Muscle layer of colon (tissue), 2 donors: Measurements from ENCODE around the gene PROSER3.

Source experiments
- H3K27ac ChIP-seq: one replicate; pipeline ENCODE4 v1.7.0; 2013; ENCODE audit warnings: low read depth, mild to moderate bottlenecking, low read length, moderate library complexity
- H3K27me3 ChIP-seq, 2 donors: one replicate each; pipeline ENCODE4 v1.7.0; 2013; ENCODE audit warnings: low read length in 2 of 2, mild to moderate bottlenecking in 2 of 2; ENCODE audit not compliant: insufficient read depth in 2 of 2, control insufficient read depth in 1 of 2
- H3K36me3 ChIP-seq: one replicate; pipeline ENCODE4 v1.7.0; 2013; ENCODE audit warnings: mild to moderate bottlenecking, low read length; ENCODE audit not compliant: insufficient read depth
- H3K4me1 ChIP-seq: one replicate; pipeline ENCODE4 v1.7.0; 2013; ENCODE audit warnings: mild to moderate bottlenecking, low read length; ENCODE audit not compliant: insufficient read depth
- H3K4me3 ChIP-seq, 2 donors: one replicate each; pipeline ENCODE4 v1.7.0; 2013; ENCODE audit warnings: low read length in 2 of 2, low read depth in 1 of 2, mild to moderate bottlenecking in 1 of 2, moderate library complexity in 1 of 2
- H3K9ac ChIP-seq: one replicate; pipeline ENCODE4 v1.7.0; 2013; ENCODE audit warnings: low read length
- H3K9me3 ChIP-seq: one replicate; pipeline ENCODE4 v1.7.0; 2013; ENCODE audit warnings: mild to moderate bottlenecking, low read length
- donor health status: abdominal sarcoma.
- donor health status: Adenocarcinoma of cecum.

The PROSER3 gene

DNA sequence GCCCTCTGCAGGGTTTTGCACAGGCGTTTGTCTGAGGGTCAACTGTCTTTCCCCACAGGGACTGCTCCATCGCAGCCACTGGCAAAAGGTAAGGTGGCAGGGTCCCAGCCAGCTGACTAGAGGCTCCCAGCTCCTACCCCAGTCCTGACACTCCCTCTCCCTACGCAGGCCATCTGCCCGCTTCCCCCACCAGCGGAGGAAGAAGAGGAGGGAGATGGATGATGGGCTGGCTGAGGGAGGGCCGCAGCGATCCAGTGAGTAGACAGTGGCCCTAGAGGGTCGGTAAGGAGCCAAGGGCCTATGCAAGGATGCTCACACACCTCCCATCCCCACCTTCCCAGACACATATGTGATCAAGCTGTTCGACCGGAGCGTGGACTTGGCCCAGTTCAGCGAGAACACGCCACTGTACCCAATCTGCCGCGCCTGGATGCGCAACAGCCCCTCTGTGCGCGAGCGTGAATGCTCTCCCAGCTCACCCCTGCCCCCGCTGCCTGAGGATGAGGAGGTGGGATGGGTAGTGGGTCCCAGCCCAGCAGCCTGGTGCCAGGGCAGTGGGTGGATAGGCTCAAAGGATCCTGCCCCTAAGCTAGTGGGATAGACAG is 5.1 kb upstream of the PROSER3 start:
- peaks cover 32% of the 10 kb centered on the region for H3K4me1 ChIP-seq

DNA sequence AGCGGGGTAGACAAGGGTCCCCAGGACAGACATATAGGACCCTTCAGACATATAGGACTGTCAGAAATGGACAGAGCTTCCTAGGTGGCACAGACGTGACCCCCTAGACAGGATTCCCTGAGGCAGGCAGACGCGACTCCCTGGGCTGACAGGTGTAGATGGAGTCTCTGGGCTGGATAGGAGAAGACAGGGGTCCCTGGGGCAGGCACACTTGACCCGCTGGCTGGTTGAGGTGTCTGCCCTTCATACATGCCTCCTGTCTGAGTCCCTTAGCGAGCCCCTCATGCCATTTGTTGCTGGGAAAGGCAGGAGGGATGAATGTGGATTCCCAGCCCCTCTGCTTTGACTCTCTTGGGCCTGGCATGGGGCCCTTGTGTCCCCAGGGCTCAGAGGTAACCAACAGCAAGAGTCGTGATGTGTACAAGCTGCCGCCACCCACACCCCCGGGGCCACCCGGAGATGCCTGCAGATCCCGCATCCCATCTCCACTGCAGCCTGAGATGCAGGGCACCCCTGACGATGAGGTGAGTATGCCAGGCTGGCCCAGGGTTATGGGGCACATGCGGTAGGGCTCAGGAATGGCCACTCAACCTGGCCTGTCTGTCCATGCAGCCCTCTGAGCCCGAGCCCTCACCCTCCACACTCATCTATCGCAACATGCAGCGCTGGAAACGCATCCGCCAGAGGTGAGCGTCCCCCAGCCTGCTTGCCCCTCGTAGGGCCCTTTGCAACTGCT is 4.2 kb upstream of the PROSER3 start:
- peaks cover 33% of the 10 kb centered on the region for H3K4me1 ChIP-seq
- H3K9ac ChIP-seq, result no peak overlapping the region
- peak overlapping the region; percentile 98 for H3K27ac ChIP-seq
- no peaks in the 10 kb centered on the region for H3K27me3 ChIP-seq
- peaks cover 22% of the 10 kb centered on the region for H3K36me3 ChIP-seq
- no peaks in the 10 kb centered on the region for H3K9me3 ChIP-seq
- no peak overlapping the region for H3K4me3 ChIP-seq

More for the DNA sequence above, 5.1 kb upstream of the PROSER3 start:
- H3K9ac ChIP-seq, result no peak overlapping the region
- H3K4me3 ChIP-seq, result no peak overlapping the region
- H3K27ac ChIP-seq, result peak overlapping the region; percentile 60
- H3K9me3 ChIP-seq, result no peaks in the 10 kb centered on the region
- peaks cover 22% of the 10 kb centered on the region for H3K36me3 ChIP-seq
- no peaks in the 10 kb centered on the region for H3K27me3 ChIP-seq

DNA sequence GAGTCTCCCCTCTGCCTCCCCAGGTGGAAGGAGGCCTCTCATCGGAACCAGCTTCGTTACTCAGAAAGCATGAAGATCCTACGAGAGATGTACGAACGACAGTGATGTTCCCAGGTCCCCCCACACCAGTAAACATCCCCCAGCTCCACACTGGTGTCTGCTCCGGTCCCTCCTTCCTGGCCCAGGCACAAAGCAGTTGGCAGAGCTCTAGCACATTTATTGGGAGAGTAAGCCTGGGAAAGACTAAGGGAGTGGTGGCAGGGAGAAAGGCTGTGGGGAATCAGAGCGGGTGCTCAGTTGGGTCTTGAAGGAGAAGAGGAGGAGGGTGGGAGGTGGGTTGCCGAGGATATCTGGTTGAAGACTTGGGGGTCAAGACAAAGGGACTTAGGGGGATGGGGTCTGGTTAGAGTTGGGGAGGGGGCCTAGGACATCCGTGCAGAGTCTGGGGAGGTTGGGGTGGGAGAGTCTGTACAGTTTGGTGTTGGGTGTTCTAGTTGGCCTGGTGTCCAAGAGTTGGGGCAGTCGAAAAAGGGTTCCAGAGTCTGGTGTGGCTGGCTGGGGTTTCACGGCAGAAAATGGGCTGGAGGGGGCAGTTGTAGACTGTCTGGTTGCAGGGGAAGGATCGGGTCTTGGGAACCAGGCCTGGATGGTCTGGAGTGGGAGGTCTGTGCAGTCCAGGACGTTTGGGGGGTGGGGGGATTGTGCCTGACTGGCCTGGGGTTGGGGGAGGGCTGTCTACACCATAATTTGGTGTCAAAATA is 3.4 kb upstream of the PROSER3 start:
- H3K27me3 ChIP-seq, result no peaks in the 10 kb centered on the region
- peak overlapping the region in 1 of 2 donors; percentile 54 for H3K4me3 ChIP-seq
- H3K9ac ChIP-seq, result peak overlapping the region; percentile 82
- peaks cover 37% of the 10 kb centered on the region for H3K4me1 ChIP-seq
- H3K27ac ChIP-seq, result peak overlapping the region; percentile 98
- H3K36me3 ChIP-seq, result peaks cover 22% of the 10 kb centered on the region
- H3K9me3 ChIP-seq, result no peaks in the 10 kb centered on the region

DNA sequence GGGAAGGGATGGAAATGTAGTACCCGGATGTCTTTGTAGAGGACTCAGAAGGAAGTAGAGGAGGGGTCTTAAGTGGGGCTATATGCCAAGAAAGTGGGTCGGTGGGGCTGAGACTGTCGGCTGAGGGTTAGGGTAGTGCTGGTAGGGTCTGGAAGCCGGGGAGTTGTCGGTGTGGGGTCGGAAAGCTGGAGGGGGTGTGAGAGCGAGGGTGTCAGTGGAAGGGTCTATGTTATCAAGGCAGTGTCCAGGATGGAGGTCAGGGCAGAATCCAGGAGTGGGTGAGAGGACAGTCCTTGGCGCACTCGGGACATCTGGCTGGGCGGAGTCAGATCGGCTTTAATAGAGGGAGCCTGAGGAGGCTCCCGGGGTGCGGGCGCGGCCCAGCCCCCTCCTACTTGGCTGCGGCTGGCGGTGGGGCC is 2.8 kb upstream of the PROSER3 start:
- H3K36me3 ChIP-seq, result peaks cover 22% of the 10 kb centered on the region
- H3K4me3 ChIP-seq, result peak overlapping the region; percentile 54 to 59
- H3K9me3 ChIP-seq, result no peaks in the 10 kb centered on the region
- peak overlapping the region; percentile 82 for H3K9ac ChIP-seq
- no peaks in the 10 kb centered on the region for H3K27me3 ChIP-seq
- peak overlapping the region; percentile 98 for H3K27ac ChIP-seq
- peaks cover 35% of the 10 kb centered on the region for H3K4me1 ChIP-seq

DNA sequence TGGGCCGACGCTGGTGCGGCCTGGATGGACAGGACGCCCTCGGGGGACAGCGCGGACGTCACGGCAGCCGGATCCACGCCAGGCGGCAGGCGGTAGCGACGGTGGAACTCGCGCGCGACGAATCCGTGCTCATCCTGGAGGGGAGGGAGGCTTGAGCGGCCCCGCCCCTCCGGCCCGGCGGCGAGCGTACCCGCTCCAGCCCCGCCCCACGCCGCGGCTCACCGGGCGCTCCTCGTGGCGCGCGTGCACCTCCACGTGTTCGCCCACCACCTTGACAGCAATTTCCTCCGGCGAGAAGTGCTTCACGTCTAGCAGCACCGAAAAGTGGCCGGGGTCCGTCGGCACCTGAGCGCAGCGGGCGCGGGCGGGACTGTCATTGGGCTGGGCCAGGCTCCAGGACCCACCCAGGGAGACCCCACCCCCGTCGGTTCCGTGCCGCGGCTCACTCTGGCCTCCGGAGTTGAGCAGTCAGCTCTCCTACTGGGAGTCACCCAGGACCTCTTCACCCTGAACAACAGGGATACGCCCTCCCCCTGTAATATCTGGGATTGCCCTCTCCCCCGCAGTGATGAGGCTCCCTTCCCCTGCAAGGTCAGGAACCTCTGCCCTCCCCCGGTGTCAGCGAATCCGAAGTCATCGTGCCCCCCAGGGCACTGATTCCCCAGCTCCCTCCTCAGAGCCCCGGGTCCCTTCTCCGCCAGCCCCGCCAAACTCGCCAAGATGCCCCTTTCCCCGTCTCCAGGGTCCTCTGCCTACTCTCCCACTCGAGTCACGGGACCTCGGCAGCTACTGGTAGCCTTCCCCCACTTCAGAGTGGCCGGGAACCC is 2.2 kb upstream of the PROSER3 start:
- Histone ChIP-seq H3K27ac (peak overlapping the region; percentile 98), H3K27me3 (no peaks in the 10 kb centered on the region), H3K4me1 (peaks cover 34% of the 10 kb centered on the region), H3K4me3 (peak overlapping the region; percentile 59 to 97), H3K36me3 (peaks cover 23% of the 10 kb centered on the region), H3K9ac (peak overlapping the region; percentile 95), H3K9me3 (no peaks in the 10 kb centered on the region)

DNA sequence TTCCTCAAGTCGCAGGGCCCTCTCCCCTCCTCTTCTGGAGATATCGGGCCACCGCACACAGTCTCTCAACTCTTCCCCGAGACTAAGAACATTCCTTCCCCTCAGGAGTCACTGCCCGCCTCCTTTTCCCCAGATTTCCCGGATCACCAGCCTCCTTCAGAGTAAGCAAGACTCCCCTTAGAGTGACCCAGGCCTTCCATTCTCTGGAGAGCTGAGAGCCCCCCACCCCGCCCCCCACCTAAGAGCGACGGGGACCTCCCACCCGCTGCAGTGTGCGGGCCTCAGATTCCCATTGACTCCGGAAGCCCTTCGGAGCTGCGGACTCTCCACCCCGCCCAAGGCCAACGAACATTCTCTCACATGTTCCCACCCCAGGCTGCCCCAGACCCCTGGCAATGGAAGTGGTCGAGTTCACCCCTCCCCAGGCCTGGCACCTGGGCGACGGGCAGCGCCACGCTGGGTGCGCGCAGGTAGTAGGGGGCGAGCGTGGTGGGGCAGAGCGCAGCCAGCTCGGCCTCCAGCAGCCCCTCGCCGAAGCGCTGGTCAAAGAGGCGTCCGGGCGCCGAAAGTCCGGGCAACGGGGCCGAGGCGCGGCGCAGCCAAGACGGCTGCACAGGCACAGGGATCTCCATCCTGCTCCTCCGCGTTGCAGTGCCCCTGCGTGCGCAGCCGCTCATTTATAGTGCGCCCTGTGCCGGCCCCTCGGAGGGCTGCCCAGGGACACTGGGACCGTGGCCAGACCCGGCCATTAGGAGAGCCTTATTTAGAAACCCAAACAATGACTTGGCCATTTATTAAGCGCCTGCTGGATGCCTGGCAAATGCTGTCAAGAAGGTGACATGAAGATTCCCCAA is 1.4 kb upstream of the PROSER3 start, which contains the start of gene HSPB6:
Gene HSPB6, minus strand, starts transcription at position 653 of the 854 bp plus-strand sequence. Its CDS starts 21 bp downstream, at position 632.
- Histone ChIP-seq H3K36me3 (peaks cover 27% of the 10 kb centered on the region), H3K27ac (peak within 1 kb of the TSS; percentile 98), H3K4me3 (peak within 1 kb of the TSS; percentile 59 to 97), H3K9me3 (no peaks in the 10 kb centered on the region), H3K9ac (peak within 1 kb of the TSS; percentile 95), H3K4me1 (peaks cover 34% of the 10 kb centered on the region), H3K27me3 (no peaks in the 10 kb centered on the region)

DNA sequence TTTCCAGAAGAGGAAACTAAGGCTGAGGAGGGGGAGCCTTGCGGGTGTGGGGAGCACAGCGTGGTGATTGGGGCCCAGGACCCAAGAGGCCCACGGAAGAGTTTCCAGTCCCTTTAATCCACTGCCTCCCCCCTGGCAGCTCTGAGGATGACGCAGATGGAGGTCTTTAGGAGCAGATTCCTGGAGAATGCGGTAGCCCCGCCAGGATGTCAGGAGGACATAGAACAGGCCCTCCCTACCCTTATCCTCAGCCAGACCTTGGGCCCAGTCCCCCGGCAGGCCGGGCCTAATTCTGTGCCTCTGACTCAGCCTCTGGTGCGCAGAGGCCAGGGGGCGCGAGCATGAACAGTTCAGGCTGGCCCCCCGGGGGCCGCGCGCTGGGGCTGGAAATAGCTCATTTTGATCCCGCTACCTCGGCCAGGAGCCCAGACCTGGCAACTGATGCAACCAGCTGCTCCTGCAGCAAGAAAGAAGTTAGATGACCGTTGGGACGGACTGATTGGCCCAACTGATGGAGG is 686 bp upstream of the PROSER3 start:
- Histone ChIP-seq H3K27me3 (no peaks in the 10 kb centered on the region), H3K36me3 (peaks cover 34% of the 10 kb centered on the region), H3K4me3 (peak overlapping the region; percentile 10 to 97), H3K9ac (peak overlapping the region; percentile 95), H3K9me3 (no peaks in the 10 kb centered on the region), H3K4me1 (peaks cover 34% of the 10 kb centered on the region), H3K27ac (peak overlapping the region; percentile 98)

DNA sequence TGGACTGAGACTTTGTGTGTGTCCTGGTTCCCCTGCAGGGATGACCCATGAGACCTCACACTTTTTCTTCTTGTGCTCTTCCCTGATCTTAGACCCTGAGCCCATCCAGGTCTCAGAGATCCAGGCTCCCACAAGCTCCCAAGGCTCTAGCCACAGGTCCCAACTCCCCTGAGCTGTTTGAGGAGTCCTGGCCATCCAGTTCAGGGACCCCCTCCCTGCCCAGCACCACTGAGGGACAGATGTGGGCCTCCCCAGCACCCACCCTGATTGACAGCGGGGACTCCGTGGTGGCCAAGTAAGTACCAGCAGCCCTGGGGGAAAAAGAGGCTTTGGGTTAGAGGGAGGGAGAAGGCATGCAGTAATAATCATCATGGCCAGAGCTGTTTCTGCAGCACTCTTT is 1.7 kb downstream of the PROSER3 start:
- H3K9me3 ChIP-seq, result no peaks in the 10 kb centered on the region
- no peak overlapping the region for H3K4me3 ChIP-seq
- H3K9ac ChIP-seq, result no peak overlapping the region
- peaks cover 12% of the 10 kb centered on the region for H3K36me3 ChIP-seq
- H3K27ac ChIP-seq, result no peak overlapping the region
- H3K4me1 ChIP-seq, result peaks cover 21% of the 10 kb centered on the region
- H3K27me3 ChIP-seq, result no peaks in the 10 kb centered on the region

DNA sequence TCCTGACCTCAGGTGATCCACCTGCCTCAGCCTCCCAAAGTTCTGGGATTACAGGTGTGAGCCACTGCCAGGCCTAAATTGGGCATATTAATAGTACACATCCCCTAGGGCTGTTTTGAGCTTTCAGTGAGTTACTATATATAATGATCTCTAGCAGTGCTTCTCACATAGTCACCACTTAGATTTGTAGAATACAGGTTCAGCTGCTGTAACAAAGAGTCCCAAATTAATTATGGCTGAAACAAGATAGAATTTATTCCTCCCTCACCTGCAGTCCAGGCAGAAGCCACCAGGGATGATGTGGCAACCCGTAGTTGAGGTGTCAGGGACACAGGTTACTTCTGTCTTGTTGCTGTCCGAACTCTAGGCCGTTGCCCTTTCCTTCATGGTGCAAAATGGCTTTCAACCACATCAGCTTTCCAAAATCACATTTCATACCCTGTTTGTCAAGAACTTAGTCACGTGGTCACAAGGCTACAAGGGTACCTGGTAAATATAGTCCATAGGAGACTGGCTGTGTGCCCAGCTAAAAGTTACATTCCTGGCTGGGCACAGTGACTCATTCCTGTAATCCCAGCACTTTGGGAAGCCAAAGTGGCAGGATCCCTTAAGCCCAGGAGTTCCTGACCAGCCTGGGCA is 2.9 kb downstream of the PROSER3 start:
- peaks cover 15% of the 10 kb centered on the region for H3K4me1 ChIP-seq
- H3K27ac ChIP-seq, result no peak overlapping the region
- peaks cover 12% of the 10 kb centered on the region for H3K36me3 ChIP-seq
- no peaks in the 10 kb centered on the region for H3K27me3 ChIP-seq
- no peak overlapping the region for H3K9ac ChIP-seq
- no peaks in the 10 kb centered on the region for H3K9me3 ChIP-seq
- no peak overlapping the region for H3K4me3 ChIP-seq
